ENCODE measurements around the gene ATOH8. TPM values are rescaled to one million over a fixed set of nuclear protein-coding genes. Genes with fewer than 3 reads are reported as not detected.

ATOH8 gene
- total RNA-seq, 1 experiment from 2014 or later = 0.20 TPM

GRCh38 chr2:85769236-85769982 lies 15.6 kb downstream of the ATOH8 start:
- WGBS (ENCODE audit: extremely low coverage, insufficient read length, low lambda C conversion rate) = no CpG with 5 or more reads among the region's 12 CpGs
- no peak overlapping the region for H2BK15ac ChIP-seq (ENCODE audit: low read depth, low read length)
- Mint-ChIP-seq H3K27ac (no peak overlapping the region; a peak in 1 of 7 replicates), H3K36me3 (ENCODE audit: insufficient read depth in 1 of 3, low read depth in 3 of 3) (no peaks in the 10 kb centered on the region; a peak in 1 of 7 replicates), H3K4me3 (peak overlapping the region in 1 of 2 experiments; percentile 61; a peak in 1 of 5 replicates), H3K9me3 (no peaks in the 10 kb centered on the region; a peak in 1 of 5 replicates), H3K27me3 (ENCODE audit: low read depth) (peaks cover 50% of the 10 kb centered on the region), H3K4me1 (peaks cover 42 to 77% of the 10 kb centered on the region in 2 experiments)
- no peak overlapping the region for H4K91ac ChIP-seq (ENCODE audit: insufficient read length, low read depth, low read length)
- TF ChIP-seq CTCF (conservative IDR thresholded peaks at IDR 0.05) = peak; percentile 67
- H3K23me2 ChIP-seq (ENCODE audit: insufficient read length, low read depth, low read length, poor library complexity, severe bottlenecking) = peaks cover 5% of the 10 kb centered on the region
- no peak overlapping the region for H4K8ac ChIP-seq (replicated peaks; ENCODE audit: insufficient read length, low read depth, low read length)
- no peak overlapping the region for H3K23ac ChIP-seq (ENCODE audit: insufficient read length, low read depth, low read length)
- H2BK20ac ChIP-seq (ENCODE audit: low read depth, low read length, poor library complexity, severe bottlenecking) = no peak overlapping the region
- no peak overlapping the region for H3K4me2 ChIP-seq (ENCODE audit: insufficient read depth, insufficient read length, low read length)
- H3K9ac ChIP-seq (ENCODE audit: extremely low read depth, insufficient read length, low read length) = no peak overlapping the region
- no peaks in the 10 kb centered on the region for H3K9me3 ChIP-seq (ENCODE audit: control insufficient read depth, low read depth, low read length)
- no peak overlapping the region for H2AFZ ChIP-seq (ENCODE audit: low read length)
- no peak overlapping the region for H2BK120ac ChIP-seq (ENCODE audit: low read depth, low read length, poor library complexity, severe bottlenecking)
- no peak overlapping the region for H3T11ph ChIP-seq (ENCODE audit: low read length)
- H3K18ac ChIP-seq (ENCODE audit: insufficient read length, low read depth, low read length) = no peak overlapping the region
- H3K56ac ChIP-seq (ENCODE audit: insufficient read length, low read depth, low read length) = no peak overlapping the region
- H3K14ac ChIP-seq (ENCODE audit: insufficient read depth, low read length) = no peak overlapping the region; the same call in 1 of the 2 replicates
- H3K4me1 ChIP-seq (ENCODE audit: insufficient read depth, low read length) = peaks cover 21% of the 10 kb centered on the region; the same call in 1 of the 2 replicates
- no peak overlapping the region for H2AK5ac ChIP-seq (ENCODE audit: insufficient read length, low read length)
- H3K27me3 ChIP-seq (ENCODE audit: insufficient read depth, low read length) = peaks cover 4% of the 10 kb centered on the region; the same call in 1 of the 2 replicates
- no peak overlapping the region for H2BK5ac ChIP-seq (ENCODE audit: insufficient read length, low read length)
- no peak overlapping the region for H4K5ac ChIP-seq (ENCODE audit: insufficient read length, low read depth, low read length)
- no peaks in the 10 kb centered on the region for H3K79me1 ChIP-seq (ENCODE audit: insufficient read depth, low read depth, low read length, poor library complexity, severe bottlenecking)
- H3K79me2 ChIP-seq (ENCODE audit: insufficient read depth, low read length) = no peaks in the 10 kb centered on the region
- H4K20me1 ChIP-seq (ENCODE audit: control insufficient read depth, insufficient read depth, insufficient read length) = peaks cover 3% of the 10 kb centered on the region
- H3K27ac ChIP-seq (ENCODE audit: insufficient read length, low read depth, low read length) = no peak overlapping the region
- no peak overlapping the region for H2BK12ac ChIP-seq (ENCODE audit: insufficient read length, low read depth, low read length)
- no peak overlapping the region for H3K4ac ChIP-seq (ENCODE audit: low read depth, low read length)
- no peak for DNase-seq
